GM23338 (cell line): Measurements from ENCODE around the gene VWDE.

ENCODE experiments used
- CREB1 ChIP-seq: fragments of 250-450 bp; sonication (Bioruptor Pico); IDR thresholded peaks from 2 replicates; pipeline ENCODE4 v1.5.0; 2020; ENCODE audit warnings: low read depth, mild to moderate bottlenecking, moderate library complexity
- EZH2 ChIP-seq: fragments of 200-600 bp; sonication (generic); IDR thresholded peaks from one replicate; pipeline ENCODE4 v1.8.0; 2017; ENCODE audit warnings: antibody characterized with exemption, mild to moderate bottlenecking, low read depth; ENCODE audit not compliant: unreplicated experiment
- EZH2phosphoT487 ChIP-seq: fragments of 200-600 bp; sonication (generic); IDR thresholded peaks from one replicate; pipeline ENCODE4 v1.8.1; 2018; ENCODE audit warnings: antibody characterized with exemption; ENCODE audit not compliant: unreplicated experiment
- JUNB ChIP-seq: IDR thresholded peaks from one replicate; pipeline ENCODE4 v1.6.1; 2016; ENCODE audit warnings: antibody characterized with exemption; ENCODE audit not compliant: unreplicated experiment
- NANOG ChIP-seq: IDR thresholded peaks from 2 replicates; pipeline ENCODE4 v1.6.1; 2016; ENCODE audit warnings: antibody characterized with exemption, borderline replicate concordance
- POLR2AphosphoS5 ChIP-seq: IDR thresholded peaks from 2 replicates; pipeline ENCODE4 v1.6.1; 2016; ENCODE audit warnings: antibody characterized with exemption, low read depth
- STAT1 ChIP-seq: IDR thresholded peaks from one replicate; pipeline ENCODE4 v1.6.1; 2016; ENCODE audit warnings: antibody characterized with exemption; ENCODE audit not compliant: unreplicated experiment
- ZNF114 ChIP-seq: fragments of 250-450 bp; sonication (Bioruptor Pico); IDR thresholded peaks from 2 replicates; pipeline ENCODE4 v1.5.0; 2020; ENCODE audit warnings: mild to moderate bottlenecking, moderate library complexity
- TF ChIP-seq, protein P1 (sequence below), 2 experiments: fragments of 200-600 bp in 1 of 2; sonication (generic) in 1 of 2; conservative IDR thresholded peaks; 2 replicates each; pipeline versions ENCODE4 v1.5.1 to v1.6.1; 2016 to 2017; ENCODE audit warnings: antibody characterized with exemption in 2 of 2, low read depth in 2 of 2, mild to moderate bottlenecking in 2 of 2, moderate library complexity in 1 of 2
- TF ChIP-seq, protein P2 (sequence below): IDR thresholded peaks from one replicate; pipeline ENCODE4 v1.6.1; 2018; ENCODE audit warnings: antibody characterized with exemption; ENCODE audit not compliant: unreplicated experiment
- TF ChIP-seq, protein P3 (sequence below): fragments of 250-450 bp; sonication (Bioruptor Pico); IDR thresholded peaks from 2 replicates; pipeline ENCODE4 v1.5.0; 2020; ENCODE audit warnings: mild to moderate bottlenecking, moderate library complexity

DNA sequence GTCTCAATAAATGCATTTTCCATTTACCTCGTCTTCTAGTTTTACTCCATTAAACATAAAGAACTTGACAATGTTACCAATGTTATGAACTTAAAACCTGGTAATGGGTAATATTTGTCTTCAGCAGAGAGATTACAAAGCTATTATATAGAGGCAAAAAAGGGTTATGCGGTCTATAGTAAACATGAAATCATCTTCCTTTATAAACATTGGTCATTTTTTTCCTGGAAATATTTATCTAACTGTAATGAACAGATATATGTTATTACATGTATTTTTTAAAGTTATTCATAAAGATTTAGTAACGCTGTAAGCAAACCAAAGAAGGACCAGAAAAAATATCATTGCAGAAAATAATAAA is 1.3 kb downstream of the VWDE start:
- TF ChIP-seq, protein P1, sequence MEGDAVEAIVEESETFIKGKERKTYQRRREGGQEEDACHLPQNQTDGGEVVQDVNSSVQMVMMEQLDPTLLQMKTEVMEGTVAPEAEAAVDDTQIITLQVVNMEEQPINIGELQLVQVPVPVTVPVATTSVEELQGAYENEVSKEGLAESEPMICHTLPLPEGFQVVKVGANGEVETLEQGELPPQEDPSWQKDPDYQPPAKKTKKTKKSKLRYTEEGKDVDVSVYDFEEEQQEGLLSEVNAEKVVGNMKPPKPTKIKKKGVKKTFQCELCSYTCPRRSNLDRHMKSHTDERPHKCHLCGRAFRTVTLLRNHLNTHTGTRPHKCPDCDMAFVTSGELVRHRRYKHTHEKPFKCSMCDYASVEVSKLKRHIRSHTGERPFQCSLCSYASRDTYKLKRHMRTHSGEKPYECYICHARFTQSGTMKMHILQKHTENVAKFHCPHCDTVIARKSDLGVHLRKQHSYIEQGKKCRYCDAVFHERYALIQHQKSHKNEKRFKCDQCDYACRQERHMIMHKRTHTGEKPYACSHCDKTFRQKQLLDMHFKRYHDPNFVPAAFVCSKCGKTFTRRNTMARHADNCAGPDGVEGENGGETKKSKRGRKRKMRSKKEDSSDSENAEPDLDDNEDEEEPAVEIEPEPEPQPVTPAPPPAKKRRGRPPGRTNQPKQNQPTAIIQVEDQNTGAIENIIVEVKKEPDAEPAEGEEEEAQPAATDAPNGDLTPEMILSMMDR (conservative IDR thresholded peaks at IDR 0.05; ENCODE audit: low read depth in 2 of 2): no peak
- no peak for TF ChIP-seq EZH2
- TF ChIP-seq, protein P2, sequence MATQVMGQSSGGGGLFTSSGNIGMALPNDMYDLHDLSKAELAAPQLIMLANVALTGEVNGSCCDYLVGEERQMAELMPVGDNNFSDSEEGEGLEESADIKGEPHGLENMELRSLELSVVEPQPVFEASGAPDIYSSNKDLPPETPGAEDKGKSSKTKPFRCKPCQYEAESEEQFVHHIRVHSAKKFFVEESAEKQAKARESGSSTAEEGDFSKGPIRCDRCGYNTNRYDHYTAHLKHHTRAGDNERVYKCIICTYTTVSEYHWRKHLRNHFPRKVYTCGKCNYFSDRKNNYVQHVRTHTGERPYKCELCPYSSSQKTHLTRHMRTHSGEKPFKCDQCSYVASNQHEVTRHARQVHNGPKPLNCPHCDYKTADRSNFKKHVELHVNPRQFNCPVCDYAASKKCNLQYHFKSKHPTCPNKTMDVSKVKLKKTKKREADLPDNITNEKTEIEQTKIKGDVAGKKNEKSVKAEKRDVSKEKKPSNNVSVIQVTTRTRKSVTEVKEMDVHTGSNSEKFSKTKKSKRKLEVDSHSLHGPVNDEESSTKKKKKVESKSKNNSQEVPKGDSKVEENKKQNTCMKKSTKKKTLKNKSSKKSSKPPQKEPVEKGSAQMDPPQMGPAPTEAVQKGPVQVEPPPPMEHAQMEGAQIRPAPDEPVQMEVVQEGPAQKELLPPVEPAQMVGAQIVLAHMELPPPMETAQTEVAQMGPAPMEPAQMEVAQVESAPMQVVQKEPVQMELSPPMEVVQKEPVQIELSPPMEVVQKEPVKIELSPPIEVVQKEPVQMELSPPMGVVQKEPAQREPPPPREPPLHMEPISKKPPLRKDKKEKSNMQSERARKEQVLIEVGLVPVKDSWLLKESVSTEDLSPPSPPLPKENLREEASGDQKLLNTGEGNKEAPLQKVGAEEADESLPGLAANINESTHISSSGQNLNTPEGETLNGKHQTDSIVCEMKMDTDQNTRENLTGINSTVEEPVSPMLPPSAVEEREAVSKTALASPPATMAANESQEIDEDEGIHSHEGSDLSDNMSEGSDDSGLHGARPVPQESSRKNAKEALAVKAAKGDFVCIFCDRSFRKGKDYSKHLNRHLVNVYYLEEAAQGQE: no peak
- TF ChIP-seq JUNB: no peak
- TF ChIP-seq EZH2phosphoT487: no peak
- no peak for TF ChIP-seq POLR2AphosphoS5
- no peak for TF ChIP-seq NANOG
- TF ChIP-seq CREB1 (CRISPR knock-in tag): no peak
- TF ChIP-seq ZNF114 (CRISPR knock-in tag): no peak
- TF ChIP-seq, protein P3, sequence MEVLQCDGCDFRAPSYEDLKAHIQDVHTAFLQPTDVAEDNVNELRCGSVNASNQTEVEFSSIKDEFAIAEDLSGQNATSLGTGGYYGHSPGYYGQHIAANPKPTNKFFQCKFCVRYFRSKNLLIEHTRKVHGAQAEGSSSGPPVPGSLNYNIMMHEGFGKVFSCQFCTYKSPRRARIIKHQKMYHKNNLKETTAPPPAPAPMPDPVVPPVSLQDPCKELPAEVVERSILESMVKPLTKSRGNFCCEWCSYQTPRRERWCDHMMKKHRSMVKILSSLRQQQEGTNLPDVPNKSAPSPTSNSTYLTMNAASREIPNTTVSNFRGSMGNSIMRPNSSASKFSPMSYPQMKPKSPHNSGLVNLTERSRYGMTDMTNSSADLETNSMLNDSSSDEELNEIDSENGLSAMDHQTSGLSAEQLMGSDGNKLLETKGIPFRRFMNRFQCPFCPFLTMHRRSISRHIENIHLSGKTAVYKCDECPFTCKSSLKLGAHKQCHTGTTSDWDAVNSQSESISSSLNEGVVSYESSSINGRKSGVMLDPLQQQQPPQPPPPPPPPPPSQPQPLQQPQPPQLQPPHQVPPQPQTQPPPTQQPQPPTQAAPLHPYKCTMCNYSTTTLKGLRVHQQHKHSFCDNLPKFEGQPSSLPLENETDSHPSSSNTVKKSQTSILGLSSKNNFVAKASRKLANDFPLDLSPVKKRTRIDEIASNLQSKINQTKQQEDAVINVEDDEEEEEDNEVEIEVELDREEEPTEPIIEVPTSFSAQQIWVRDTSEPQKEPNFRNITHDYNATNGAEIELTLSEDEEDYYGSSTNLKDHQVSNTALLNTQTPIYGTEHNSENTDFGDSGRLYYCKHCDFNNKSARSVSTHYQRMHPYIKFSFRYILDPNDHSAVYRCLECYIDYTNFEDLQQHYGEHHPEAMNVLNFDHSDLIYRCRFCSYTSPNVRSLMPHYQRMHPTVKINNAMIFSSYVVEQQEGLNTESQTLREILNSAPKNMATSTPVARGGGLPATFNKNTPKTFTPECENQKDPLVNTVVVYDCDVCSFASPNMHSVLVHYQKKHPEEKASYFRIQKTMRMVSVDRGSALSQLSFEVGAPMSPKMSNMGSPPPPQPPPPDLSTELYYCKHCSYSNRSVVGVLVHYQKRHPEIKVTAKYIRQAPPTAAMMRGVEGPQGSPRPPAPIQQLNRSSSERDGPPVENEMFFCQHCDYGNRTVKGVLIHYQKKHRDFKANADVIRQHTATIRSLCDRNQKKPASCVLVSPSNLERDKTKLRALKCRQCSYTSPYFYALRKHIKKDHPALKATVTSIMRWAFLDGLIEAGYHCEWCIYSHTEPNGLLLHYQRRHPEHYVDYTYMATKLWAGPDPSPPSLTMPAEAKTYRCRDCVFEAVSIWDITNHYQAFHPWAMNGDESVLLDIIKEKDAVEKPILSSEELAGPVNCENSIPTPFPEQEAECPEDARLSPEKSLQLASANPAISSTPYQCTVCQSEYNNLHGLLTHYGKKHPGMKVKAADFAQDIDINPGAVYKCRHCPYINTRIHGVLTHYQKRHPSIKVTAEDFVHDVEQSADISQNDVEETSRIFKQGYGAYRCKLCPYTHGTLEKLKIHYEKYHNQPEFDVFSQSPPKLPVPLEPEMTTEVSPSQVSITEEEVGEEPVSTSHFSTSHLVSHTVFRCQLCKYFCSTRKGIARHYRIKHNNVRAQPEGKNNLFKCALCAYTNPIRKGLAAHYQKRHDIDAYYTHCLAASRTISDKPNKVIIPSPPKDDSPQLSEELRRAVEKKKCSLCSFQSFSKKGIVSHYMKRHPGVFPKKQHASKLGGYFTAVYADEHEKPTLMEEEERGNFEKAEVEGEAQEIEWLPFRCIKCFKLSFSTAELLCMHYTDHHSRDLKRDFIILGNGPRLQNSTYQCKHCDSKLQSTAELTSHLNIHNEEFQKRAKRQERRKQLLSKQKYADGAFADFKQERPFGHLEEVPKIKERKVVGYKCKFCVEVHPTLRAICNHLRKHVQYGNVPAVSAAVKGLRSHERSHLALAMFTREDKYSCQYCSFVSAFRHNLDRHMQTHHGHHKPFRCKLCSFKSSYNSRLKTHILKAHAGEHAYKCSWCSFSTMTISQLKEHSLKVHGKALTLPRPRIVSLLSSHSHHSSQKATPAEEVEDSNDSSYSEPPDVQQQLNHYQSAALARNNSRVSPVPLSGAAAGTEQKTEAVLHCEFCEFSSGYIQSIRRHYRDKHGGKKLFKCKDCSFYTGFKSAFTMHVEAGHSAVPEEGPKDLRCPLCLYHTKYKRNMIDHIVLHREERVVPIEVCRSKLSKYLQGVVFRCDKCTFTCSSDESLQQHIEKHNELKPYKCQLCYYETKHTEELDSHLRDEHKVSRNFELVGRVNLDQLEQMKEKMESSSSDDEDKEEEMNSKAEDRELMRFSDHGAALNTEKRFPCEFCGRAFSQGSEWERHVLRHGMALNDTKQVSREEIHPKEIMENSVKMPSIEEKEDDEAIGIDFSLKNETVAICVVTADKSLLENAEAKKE: no peak
- TF ChIP-seq STAT1: no peak
